Endothelial cell (in vitro differentiated cells): Measurements from ENCODE around the gene COL26A1. TPM values are rescaled to one million over a fixed set of nuclear protein-coding genes. Genes with fewer than 3 reads are reported as not detected.

Source experiments
- DNase-seq: peaks from one replicate; pipeline ENCODE4 v3.0.0; 2021; ENCODE audit warnings: low spot score
- H3K27ac Mint-ChIP-seq: one replicate; pipeline ENCODE4 v1.8.0; 2021; ENCODE audit warnings: mixed read lengths, inconsistent platforms; ENCODE audit not compliant: unreplicated experiment
- H3K27me3 Mint-ChIP-seq: one replicate; pipeline ENCODE4 v1.8.0; 2021; ENCODE audit warnings: mild to moderate bottlenecking, moderate library complexity, mixed read lengths, inconsistent platforms; ENCODE audit not compliant: unreplicated experiment
- H3K36me3 Mint-ChIP-seq: one replicate; pipeline ENCODE4 v1.8.0; 2021; ENCODE audit warnings: mild to moderate bottlenecking, low read depth, mixed read lengths, inconsistent platforms; ENCODE audit not compliant: unreplicated experiment
- H3K4me1 Mint-ChIP-seq: one replicate; pipeline ENCODE4 v1.8.0; 2021; ENCODE audit warnings: mild to moderate bottlenecking, mixed read lengths, inconsistent platforms; ENCODE audit not compliant: unreplicated experiment
- H3K4me3 Mint-ChIP-seq: one replicate; pipeline ENCODE4 v1.8.0; 2021; ENCODE audit warnings: mild to moderate bottlenecking, mixed read lengths, inconsistent platforms; ENCODE audit not compliant: unreplicated experiment
- H3K9me3 Mint-ChIP-seq: one replicate; pipeline ENCODE4 v1.8.0; 2021; ENCODE audit warnings: mixed read lengths, inconsistent platforms; ENCODE audit not compliant: unreplicated experiment
- CTCF ChIP-seq: fragments of 200-600 bp; sonication (generic); IDR thresholded peaks from one replicate; pipeline ENCODE4 v1.5.0; 2021; ENCODE audit warnings: antibody characterized with exemption; ENCODE audit not compliant: unreplicated experiment
- total RNA-seq: library from RNA; stranded (reverse); fragmentation: NEBNext Ultra II Directional; extraction: Animal tissue kit (Norgen Biotek cat#: 25700); gene quantifications from one replicate; pipeline ENCODE4 v1.2.1, GENCODE V29; 2021; ENCODE audit not compliant: unreplicated experiment

Gene COL26A1
- total RNA-seq, 1 donor from 2014 or later, result 6.1 TPM

DNA sequence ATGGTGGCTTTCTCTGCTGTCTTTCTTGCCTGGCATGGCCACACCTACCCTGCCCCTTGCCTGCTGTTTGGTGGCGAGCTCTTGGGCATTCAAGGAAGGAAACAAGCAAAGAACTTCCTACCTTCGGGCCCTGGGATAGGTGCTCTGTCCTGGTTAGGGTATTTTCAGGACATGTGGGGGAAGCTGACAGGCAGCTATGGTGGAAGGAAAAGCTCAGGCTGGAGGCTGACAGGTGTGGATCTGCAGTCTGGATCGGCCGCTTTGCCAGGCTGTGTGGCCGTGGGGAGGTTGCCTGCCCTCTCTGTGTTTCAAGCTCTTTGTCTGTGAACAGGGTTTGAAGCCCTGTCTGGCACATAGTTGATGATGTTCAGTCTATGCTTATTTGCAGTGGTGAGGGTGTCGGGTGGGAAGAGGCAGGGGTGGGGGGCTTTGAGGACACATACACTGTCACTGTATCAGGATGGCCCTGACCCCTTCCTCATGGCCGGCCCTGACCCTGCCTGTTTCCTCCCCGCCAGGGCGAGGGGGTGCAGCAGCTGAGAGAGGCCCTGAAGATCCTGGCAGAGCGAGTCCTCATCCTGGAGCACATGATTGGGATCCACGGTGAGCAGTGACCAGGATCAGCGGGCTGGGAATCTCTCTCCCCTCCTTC is 192.7 kb downstream of the COL26A1 start:
- Mint-ChIP-seq H3K27ac (no peak overlapping the region), H3K27me3 (peaks cover 6% of the 10 kb centered on the region), H3K4me3 (no peak overlapping the region), H3K9me3 (no peaks in the 10 kb centered on the region), H3K36me3 (no peaks in the 10 kb centered on the region), H3K4me1 (no peaks in the 10 kb centered on the region)
- no peak for TF ChIP-seq CTCF
- DNase-seq, result no peak

- no peaks in the 10 kb centered on the region for H3K9me3 Mint-ChIP-seq
- H3K27ac Mint-ChIP-seq, result no peak overlapping the region
- TF ChIP-seq CTCF, result no peak
- no peaks in the 10 kb centered on the region for H3K4me1 Mint-ChIP-seq
- no peak overlapping the region for H3K4me3 Mint-ChIP-seq
- no peak for DNase-seq
- H3K27me3 Mint-ChIP-seq, result peaks cover 6% of the 10 kb centered on the region
- no peaks in the 10 kb centered on the region for H3K36me3 Mint-ChIP-seq
Measured at GRCh38 chr7:101555921-101556275, 193.2 kb downstream of the COL26A1 start.

DNA sequence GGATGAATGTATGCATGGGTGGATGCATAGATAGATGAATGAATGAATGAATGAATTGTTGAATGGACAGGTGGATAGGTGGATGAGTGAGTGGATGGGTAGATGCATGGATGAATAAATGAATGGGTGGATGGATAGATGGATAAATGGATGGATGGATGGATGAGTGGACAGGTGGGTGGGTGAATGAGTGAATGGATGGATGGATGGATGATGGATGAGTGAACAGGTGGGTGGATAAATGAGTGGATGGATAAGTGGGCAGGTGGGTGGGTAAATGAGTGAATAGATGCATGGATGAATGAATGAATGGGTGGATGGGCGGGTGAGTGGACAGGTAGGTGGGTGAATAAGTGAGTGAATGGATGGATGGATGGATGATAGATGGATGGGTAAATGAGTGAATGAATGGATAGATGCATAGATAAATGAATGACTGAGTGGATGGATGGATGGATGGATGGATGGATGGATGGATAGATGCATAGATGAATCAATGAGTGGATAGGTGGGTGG is 193.8 kb downstream of the COL26A1 start:
- peaks cover 6% of the 10 kb centered on the region for H3K27me3 Mint-ChIP-seq
- no peak for TF ChIP-seq CTCF
- H3K9me3 Mint-ChIP-seq, result no peaks in the 10 kb centered on the region
- H3K4me1 Mint-ChIP-seq, result no peaks in the 10 kb centered on the region
- no peak for DNase-seq
- no peak overlapping the region for H3K4me3 Mint-ChIP-seq
- H3K36me3 Mint-ChIP-seq, result no peaks in the 10 kb centered on the region
- peak overlapping the region; percentile 27 for H3K27ac Mint-ChIP-seq

GRCh38 chr7:101557421-101557820 is 194.7 kb downstream of the COL26A1 start:
- DNase-seq, result no peak
- no peak overlapping the region for H3K27ac Mint-ChIP-seq
- no peaks in the 10 kb centered on the region for H3K36me3 Mint-ChIP-seq
- H3K27me3 Mint-ChIP-seq, result peaks cover 6% of the 10 kb centered on the region
- TF ChIP-seq CTCF, result no peak
- H3K9me3 Mint-ChIP-seq, result no peaks in the 10 kb centered on the region
- no peaks in the 10 kb centered on the region for H3K4me1 Mint-ChIP-seq
- no peak overlapping the region for H3K4me3 Mint-ChIP-seq

DNA sequence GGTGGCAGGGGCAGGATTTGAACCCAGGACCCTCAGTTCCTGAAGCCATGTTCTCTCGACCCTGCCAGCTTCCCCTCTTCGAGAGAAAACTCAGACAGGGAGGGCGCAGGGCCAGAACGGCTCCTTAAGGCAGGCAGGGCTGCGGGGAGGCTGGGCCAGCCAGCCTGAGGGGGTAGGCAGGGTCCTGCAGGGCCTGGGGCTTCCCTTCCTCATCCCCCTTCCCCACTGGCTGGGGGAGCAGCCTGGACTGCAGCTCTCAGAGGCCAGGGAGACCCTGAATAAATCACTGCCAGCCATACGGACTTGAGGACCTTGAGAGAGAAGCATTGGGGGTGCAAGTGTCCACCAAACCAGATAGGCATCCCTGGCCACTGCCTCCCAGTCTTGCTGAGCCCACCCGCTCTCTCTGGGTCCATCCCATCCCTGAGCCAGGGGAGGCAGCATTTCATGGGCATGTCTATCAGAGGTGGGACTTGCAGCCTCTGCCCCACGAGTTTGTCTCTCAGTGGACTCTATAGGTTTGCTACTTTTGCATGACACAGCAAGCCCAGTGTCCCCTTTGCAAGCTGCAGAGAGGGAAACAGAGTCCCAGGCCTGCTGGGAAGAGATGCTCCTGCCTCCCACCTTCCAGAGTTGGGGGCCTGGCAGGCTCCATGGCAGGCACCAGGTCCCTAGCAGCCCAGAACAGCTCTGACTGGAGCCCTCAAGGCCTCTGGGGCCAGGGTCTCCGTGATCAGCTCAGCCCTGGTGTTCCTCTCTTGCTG is 195.5 kb downstream of the COL26A1 start:
- H3K4me3 Mint-ChIP-seq, result no peak overlapping the region
- H3K27me3 Mint-ChIP-seq, result peaks cover 11% of the 10 kb centered on the region
- H3K27ac Mint-ChIP-seq, result no peak overlapping the region
- H3K9me3 Mint-ChIP-seq, result no peaks in the 10 kb centered on the region
- no peak for DNase-seq
- TF ChIP-seq CTCF, result no peak
- peaks cover 3% of the 10 kb centered on the region for H3K4me1 Mint-ChIP-seq
- H3K36me3 Mint-ChIP-seq, result no peaks in the 10 kb centered on the region
